Ishikawa (cell line): Measurements from ENCODE around the gene SMIM1.

Experiments used
- CEBPB ChIP-seq: IDR thresholded peaks from 2 replicates; pipeline ENCODE4 v1.6.1; 2012
- CREB1 ChIP-seq: IDR thresholded peaks from 2 replicates; pipeline ENCODE4 v1.6.1; 2012; ENCODE audit warnings: low read depth
- EGR1 ChIP-seq: IDR thresholded peaks from 2 replicates; pipeline ENCODE4 v1.6.1; 2012
- EP300 ChIP-seq: IDR thresholded peaks from 2 replicates; pipeline ENCODE4 v1.6.1; 2012; ENCODE audit warnings: borderline replicate concordance
- FOXM1 ChIP-seq: IDR thresholded peaks from 2 replicates; pipeline ENCODE4 v1.6.1; 2012; ENCODE audit warnings: low read depth, borderline replicate concordance
- MAX ChIP-seq: IDR thresholded peaks from 2 replicates; pipeline ENCODE4 v1.6.1; 2012
- NFIC ChIP-seq: IDR thresholded peaks from 2 replicates; pipeline ENCODE4 v1.6.1; 2012
- RAD21 ChIP-seq: IDR thresholded peaks from 2 replicates; pipeline ENCODE4 v1.6.1; 2012; ENCODE audit warnings: low read depth
- REST ChIP-seq: IDR thresholded peaks from 2 replicates; pipeline ENCODE4 v1.6.1; 2012; ENCODE audit warnings: low read depth, mild to moderate bottlenecking
- TAF1 ChIP-seq: IDR thresholded peaks from 2 replicates; pipeline ENCODE4 v1.6.1; 2012; ENCODE audit warnings: low read depth, mild to moderate bottlenecking
- TCF12 ChIP-seq: IDR thresholded peaks from 2 replicates; pipeline ENCODE4 v1.6.1; 2012; ENCODE audit warnings: low read depth
- TEAD4 ChIP-seq: IDR thresholded peaks from 2 replicates; pipeline ENCODE4 v1.6.1; 2012
- USF1 ChIP-seq: IDR thresholded peaks from 2 replicates; pipeline ENCODE4 v1.6.1; 2012
- YY1 ChIP-seq: IDR thresholded peaks from 2 replicates; pipeline ENCODE4 v1.6.1; 2012; ENCODE audit warnings: low read depth
- ZBTB7A ChIP-seq: IDR thresholded peaks from 2 replicates; pipeline ENCODE4 v1.6.1; 2012; ENCODE audit warnings: low read depth

Gene SMIM1

DNA sequence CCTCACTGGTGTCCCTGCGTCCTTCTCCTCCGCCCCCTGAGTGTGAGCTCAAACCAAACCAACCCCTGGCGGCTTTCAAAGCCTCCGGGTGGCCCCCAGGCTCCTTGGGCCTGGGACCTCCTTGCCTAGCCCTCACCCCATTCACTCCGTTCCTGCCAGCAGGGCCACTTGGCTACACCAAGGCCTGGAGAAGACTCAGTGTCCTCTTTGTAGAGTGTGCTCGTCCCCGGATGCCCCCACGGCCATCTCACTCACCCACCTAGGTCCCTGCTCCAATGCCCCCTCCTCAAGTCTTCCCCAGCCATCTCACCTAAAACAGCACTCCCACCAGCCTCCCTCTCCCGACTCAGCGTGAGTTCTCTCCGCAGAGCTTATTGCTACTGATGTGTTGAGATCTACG lies 27.5 kb upstream of the SMIM1 start:
- TF ChIP-seq RAD21 = no peak
- TF ChIP-seq YY1 = no peak
- TF ChIP-seq TEAD4 = no peak
- no peak for TF ChIP-seq EP300

DNA sequence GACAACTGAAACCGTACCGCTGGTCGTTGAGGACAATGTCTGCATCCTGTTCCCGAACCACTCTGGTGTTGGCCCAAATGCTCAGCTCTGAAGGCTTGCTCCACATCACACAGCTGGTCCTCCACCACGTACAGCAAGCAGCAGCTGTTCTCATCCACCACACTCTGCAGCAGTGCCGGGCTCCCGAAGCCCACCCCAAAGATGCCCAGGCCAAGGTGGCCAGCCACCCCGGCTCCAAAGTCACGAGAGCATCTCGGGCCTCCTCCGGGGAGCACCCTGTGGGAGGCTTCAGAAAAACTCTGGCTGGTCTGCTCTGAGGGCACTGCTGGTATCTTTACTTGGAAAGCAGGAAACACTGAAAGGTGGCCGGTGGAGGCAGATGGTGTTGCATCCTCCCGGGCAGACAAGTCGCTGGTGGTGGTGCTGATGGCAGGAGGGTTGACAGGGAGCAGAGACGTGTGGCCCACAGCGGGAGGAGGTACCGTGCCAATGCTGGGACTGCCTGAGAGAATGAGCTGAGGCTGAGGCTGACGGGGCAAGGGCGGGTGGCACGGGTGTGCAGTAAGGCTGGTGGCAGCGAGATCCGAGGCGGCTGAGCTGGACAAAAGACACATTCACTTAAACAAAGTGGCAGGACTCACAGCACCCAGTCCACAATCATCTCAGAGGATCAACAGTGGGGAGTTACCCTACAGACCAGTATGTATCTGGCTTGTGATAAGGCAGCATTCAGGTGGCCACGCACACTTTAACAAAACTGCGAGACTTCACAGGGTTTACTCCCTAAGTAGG lies 26.8 kb upstream of the SMIM1 start:
- TF ChIP-seq RAD21 (no peak), CEBPB (no peak), TAF1 (no peak)

DNA sequence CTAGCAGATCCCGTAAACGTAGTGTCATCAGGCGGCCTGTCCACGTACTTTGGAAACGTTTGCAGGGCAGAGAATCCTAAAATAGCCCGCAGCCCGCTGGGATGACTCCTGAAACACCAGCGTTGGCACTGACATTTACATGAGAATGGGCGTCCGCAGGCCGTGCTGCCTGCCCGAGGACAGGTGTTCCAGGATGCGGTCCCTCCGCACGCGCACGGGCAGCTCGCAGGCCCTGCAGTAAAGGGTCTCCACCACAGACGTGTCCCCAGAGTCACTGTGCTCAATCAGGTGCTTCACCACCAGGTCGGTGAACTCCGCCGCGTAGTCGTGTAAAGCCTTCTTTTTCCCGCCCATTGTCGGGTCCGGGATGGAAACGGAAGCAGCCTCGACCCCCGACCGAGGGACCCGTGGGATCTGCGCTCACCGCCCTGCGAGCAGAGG lies 26.1 kb upstream of the SMIM1 start:
- TF ChIP-seq CREB1 = no peak
- no peak for TF ChIP-seq CEBPB
- TF ChIP-seq EGR1 = no peak
- no peak for TF ChIP-seq RAD21
- TF ChIP-seq EP300 = no peak
- TF ChIP-seq TAF1 = no peak
- no peak for TF ChIP-seq TEAD4
- TF ChIP-seq MAX = no peak
- no peak for TF ChIP-seq TCF12
- no peak for TF ChIP-seq USF1
- TF ChIP-seq YY1 = no peak
- no peak for TF ChIP-seq FOXM1
- no peak for TF ChIP-seq REST
- no peak for TF ChIP-seq NFIC
- no peak for TF ChIP-seq ZBTB7A

- no peak for TF ChIP-seq NFIC
- TF ChIP-seq TCF12 = no peak
- TF ChIP-seq TEAD4 = no peak
- TF ChIP-seq CREB1 = no peak
- TF ChIP-seq USF1 = no peak
- 0 out of 2 replicates have a peak, but pooled peaks have one; percentile 16 for TF ChIP-seq YY1
- peak; percentile 43; the same call in 1 of the 2 replicates for TF ChIP-seq TAF1
- TF ChIP-seq FOXM1 = no peak
- no peak for TF ChIP-seq MAX
- TF ChIP-seq RAD21 = no peak
- no peak for TF ChIP-seq CEBPB
These were observed 25.6 kb upstream of the SMIM1 start for GRCh38 chr1:3746830-3747521.

- TF ChIP-seq RAD21 (no peak), CEBPB (no peak), TEAD4 (no peak), TAF1 (no peak), MAX (no peak), YY1 (no peak)
These were observed 25.1 kb upstream of the SMIM1 start for GRCh38 chr1:3747522-3747848.

- TF ChIP-seq TCF12 (no peak), USF1 (no peak), TAF1 (no peak), CEBPB (no peak), NFIC (no peak), EGR1 (no peak), RAD21 (no peak), FOXM1 (no peak), ZBTB7A (no peak), YY1 (no peak), TEAD4 (no peak), MAX (no peak), EP300 (no peak), CREB1 (no peak), REST (no peak)
These were observed 24.6 kb upstream of the SMIM1 start for GRCh38 chr1:3747903-3748302.
